IPS DF 4.7 (cell line): ENCODE results near the gene DMRT3.

Source experiments
- DNase-seq: peaks from one replicate; pipeline ENCODE4 v3.0.0-alpha.2; 2013; ENCODE audit warnings: low spot score; ENCODE audit errors: extremely low read depth

The DMRT3 gene, protein sequence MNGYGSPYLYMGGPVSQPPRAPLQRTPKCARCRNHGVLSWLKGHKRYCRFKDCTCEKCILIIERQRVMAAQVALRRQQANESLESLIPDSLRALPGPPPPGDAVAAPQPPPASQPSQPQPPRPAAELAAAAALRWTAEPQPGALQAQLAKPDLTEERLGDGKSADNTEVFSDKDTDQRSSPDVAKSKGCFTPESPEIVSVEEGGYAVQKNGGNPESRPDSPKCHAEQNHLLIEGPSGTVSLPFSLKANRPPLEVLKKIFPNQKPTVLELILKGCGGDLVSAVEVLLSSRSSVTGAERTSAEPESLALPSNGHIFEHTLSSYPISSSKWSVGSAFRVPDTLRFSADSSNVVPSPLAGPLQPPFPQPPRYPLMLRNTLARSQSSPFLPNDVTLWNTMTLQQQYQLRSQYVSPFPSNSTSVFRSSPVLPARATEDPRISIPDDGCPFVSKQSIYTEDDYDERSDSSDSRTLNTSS

DNA sequence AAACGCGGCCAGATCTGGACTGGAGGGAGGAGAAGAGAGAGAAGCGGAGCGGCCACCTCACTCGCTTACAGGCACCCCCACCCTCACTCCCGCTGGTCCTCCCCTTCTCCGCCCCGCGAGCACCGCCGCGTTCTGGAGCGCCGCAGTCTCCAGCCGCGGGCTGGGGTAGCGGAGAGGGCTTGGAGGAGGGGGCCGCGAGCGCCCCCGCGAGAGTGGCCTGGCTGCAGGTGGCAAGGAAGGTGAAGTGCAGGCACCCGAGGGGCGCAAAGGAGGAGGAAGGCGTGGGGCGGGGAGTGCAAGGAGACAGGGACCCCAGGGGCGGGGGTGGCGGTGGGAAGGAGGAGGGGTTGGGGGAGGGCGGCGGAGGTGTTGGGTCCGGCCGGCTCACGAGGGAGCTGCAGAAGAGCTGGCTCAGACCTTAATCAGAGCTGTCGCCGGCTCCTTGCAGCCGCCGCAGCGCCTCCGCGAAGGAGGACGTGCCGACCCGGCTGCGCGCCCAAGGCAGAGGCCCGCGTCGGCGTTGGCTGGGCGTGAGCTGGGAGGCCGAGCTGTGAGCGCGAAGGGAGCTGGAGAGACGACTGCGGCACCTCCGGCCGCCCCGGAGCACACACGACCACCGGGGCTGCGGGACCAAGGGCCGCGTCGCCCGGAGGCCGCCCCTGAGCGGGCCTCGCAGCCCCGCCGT is at the start of gene DMRT3:
Gene DMRT3 (plus strand): TSS at position 398 of the 685 bp plus-strand sequence. CDS start 347 bp downstream, outside the sequence.
- DNase-seq, result no peak

DNA sequence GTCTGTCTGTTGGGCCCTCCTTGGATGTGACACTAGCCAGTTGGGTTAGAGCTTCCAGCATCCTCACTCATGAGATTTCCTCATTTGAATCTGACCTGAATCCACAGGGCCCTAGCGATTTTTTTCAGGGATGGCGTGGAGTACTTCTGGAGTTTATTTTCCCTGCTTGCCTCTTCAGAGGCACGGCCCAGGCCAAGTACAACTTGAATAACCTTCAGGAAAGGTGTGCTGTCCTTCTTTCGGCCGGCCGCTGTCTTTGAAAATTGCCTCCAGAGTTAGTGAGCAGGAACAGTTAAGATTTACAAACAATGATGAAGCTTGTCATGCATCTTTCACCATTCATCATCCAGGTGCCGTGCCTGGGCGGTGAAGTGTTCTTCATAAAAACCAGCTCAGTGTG is 49.5 kb upstream of the DMRT3 start:
- DNase-seq, result no peak

DNA sequence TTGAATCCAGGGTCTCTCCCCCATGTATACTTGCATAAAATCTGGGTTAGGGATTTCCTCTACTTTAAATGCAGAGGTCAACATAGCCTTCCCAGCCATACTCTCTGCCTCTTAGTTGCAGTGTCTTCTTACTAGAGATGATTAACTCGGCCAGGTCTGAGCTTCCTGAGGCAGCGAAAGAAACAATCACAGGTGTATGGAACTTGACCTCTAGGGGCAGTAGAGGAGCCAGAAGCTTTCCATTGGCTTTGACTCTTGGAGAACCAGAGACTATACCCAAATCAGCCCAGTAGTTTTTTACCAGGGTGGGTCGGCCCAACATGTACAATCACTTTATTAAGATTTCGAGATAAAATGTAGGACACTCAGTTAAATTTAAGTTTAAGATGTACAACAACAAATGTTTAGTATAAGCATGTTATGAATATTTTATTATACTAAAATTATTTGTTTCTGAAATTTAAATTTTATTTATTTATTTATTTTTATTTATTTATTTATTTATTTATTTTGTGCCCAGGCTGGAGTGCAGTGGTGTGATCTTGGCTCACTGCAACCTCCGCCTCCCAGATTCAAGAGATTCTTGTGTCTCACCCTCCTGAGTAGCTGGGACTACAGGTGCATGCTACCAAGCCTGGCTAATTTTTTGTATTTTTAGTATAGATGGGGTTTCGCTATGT is 48.0 kb upstream of the DMRT3 start:
- DNase-seq, result no peak

- DNase-seq, result no peak
Observed at GRCh38 chr9:929719-930118, 46.7 kb upstream of the DMRT3 start.

- no peak for DNase-seq
Observed at GRCh38 chr9:933356-933755, 43.1 kb upstream of the DMRT3 start.

DNA sequence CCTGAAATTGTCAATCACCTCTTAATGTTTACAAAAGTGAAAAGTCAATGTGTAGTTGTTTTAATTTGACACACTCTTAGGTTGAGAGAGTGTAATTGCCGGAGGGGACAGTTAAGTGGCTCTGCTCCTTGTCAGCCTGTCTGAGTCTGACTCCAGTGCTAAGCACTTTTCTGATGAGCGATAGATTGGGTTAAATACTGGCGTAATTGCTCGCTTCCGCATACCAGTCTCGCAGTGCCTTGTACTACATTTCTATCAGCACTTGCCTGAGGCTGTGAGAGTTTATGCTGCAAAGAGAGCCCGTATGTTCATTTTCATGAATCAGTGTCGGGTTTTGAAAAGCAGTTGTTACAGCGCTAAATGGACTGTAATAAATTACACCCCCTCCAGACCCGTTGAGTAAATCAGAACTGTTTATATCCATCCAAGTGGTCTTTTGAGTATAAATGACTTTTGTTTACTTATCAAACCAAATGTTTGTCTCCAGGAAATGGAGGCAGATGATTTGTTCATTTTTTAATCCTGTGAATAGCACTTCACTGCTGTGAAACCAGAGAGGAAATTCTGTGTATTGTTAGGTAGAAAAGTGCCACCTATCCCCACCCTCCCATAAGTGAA is 41.0 kb upstream of the DMRT3 start:
- DNase-seq, result no peak

DNA sequence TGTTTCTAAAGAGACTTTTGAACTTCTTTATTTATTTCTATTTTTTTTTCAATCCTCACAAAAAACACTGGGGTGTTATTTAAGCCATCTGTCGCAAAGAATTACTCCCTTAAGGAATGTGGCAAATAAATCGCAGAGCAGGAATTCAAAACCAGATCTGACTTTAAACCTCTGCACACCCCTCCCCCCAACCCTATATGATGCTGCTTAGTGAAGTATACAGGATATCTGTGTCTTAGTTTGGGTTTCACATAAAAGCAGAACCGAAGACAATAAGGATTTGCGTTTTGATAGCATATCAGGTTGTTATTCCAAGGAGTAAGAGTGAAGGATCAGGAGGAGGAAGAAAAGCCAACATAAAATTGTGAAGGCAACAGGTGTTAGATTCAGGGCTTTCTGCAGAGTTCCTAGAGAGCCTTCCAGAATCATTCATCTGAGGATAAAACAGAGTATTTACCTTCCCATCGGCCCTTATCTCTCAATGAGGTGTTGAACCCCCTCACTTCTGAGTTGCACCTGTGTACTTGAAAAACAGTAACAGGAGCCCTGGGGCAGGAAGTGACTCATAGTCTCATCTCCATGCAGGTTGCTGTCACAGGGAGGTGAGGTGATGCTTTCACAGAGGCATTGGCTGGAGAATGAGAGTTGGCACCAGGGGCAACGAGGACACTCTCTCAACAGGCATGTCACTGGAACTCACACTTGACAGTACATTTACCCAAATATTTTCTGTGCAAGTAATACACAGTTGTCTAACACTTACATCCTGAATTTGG is 33.5 kb upstream of the DMRT3 start:
- no peak for DNase-seq

GRCh38 chr9:947985-948384 is 28.5 kb upstream of the DMRT3 start:
- no peak for DNase-seq

DNA sequence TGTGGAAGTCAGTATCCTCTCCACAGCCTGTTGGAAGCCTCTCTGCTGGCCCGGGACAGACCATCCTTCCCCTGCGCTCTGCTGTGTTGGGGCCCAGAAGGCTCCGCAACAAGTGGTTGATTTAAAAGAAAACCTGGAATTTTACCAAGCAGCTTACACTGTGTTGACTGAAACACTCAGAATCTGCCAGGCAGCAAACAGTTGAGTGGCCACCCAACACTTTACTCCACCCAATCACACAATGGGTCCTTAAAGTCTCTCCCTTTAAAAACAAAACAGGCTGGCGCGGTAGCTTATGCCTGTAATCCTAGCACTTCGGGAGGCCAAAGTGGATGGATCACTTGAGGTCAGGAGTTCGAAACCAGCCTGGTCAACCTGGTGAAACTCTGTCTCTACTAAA is 28.0 kb upstream of the DMRT3 start:
- no peak for DNase-seq

DNA sequence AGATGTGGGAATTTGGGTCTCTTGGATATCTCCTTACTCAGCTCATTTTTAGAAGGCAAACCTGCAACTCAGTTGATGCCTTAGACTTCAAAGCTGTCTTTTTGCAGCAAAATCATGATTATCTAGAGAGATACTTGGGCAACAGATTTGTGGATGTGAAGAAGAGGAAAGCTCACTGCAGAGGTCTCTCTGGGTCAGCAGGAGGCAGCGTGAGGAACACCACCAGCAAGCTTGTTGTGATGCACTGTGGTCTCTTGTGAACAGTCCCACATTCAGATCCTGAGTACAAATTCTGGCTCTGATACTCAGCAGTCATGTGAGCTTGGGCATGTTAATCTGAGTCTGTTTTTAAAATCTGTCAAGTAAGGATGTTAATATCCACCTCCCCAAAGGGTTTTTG is 26.3 kb upstream of the DMRT3 start:
- DNase-seq, result no peak

- no peak for DNase-seq
Observed at GRCh38 chr9:952546-952945, 23.9 kb upstream of the DMRT3 start.

GRCh38 chr9:959105-959504 is 17.4 kb upstream of the DMRT3 start:
- DNase-seq, result no peak

DNA sequence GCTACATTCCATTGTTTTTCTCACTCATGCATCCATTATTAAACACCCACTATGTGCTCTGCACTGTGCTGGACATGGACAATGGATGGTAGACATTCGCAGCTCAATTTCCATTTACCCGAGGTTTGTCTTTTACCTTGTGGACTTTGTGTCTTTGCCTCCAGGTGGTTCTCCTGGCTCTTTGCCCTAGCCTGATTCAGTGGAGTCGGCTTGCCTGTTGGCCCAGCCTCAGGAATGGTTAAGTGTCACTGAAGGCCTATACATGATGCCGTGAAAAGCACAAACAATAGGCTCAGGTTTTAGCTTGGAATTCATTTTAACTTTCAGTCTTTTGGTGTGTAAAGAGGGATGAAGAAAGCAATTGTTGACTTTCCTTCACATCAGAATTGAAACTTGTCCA is 16.5 kb upstream of the DMRT3 start:
- DNase-seq, result no peak

DNA sequence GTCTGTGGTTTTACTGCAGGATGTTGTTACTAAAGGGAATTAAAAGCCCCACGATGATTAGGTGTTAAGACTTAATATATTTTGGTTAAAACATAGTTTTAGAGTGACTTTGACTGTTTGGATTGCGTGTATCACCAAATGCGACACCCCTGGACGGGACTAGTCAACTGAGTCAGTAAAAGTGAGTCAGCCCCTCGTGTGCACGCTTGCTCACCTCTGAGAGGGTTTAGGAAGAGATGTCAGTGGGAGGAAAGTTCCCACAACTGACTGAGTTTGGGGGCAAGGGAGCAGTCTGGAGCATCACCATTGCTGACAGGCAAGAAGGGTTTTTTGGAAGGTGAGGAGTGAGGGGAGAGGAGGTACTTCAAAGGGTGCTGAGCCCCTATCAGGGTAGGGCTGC is 14.4 kb upstream of the DMRT3 start:
- DNase-seq, result no peak

- DNase-seq, result no peak
Observed at GRCh38 chr9:965497-965896, 11.0 kb upstream of the DMRT3 start.

GRCh38 chr9:966870-967269 is 9.6 kb upstream of the DMRT3 start:
- no peak for DNase-seq

DNA sequence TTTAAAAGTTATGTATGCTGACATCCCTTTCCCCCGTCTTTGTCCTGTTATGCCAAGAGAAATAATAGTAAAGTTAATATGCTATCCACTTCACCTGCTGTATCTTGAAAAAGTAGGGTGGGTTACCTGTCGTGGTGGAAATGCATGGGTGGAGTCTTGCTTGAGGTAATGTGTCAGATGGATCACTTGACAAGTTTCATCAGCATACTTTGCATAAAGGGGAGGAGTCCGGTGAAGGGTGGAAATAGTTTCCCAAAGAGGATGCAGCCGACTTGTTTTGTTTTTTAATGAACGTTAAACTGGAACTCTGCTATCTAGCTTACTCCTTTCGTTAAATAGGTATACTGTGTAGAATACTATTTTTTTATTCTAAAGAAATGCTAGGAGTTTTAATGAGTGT is 9.0 kb upstream of the DMRT3 start:
- DNase-seq, result no peak

DNA sequence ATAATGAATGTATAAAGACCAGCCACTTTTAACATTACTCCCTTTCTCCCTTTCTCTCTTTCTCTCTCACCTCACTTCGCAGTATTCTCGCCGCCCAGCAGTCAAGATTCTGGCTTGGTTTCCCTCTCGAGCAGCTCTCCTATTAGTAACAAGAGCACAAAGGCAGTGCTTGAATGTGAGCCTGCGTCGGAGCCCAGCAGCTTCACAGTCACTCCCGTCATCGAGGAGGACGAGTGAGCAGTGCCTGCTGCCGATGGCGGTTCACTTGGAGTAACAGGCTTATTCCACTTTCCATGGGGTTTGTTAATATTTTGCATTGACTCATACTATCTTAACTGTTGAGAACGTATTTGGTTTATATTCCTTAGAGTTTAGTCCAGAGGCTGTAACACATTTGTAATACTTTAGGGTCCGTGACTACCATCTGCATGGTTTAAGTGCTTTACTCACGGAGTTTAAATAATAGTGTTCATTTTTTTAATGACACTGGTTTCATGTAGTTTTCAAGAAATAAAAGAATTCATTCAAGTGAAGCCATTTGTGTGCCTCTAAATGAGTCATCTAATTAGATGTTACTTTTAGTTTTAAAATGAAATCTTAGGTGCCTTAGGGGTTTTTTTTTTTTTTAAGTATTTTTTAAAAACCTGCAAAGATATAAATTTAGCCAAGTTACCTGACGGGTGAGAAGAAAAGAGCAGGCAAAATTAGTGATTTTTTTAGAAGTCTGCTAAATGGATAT is 8.4 kb upstream of the DMRT3 start:
- no peak for DNase-seq

DNA sequence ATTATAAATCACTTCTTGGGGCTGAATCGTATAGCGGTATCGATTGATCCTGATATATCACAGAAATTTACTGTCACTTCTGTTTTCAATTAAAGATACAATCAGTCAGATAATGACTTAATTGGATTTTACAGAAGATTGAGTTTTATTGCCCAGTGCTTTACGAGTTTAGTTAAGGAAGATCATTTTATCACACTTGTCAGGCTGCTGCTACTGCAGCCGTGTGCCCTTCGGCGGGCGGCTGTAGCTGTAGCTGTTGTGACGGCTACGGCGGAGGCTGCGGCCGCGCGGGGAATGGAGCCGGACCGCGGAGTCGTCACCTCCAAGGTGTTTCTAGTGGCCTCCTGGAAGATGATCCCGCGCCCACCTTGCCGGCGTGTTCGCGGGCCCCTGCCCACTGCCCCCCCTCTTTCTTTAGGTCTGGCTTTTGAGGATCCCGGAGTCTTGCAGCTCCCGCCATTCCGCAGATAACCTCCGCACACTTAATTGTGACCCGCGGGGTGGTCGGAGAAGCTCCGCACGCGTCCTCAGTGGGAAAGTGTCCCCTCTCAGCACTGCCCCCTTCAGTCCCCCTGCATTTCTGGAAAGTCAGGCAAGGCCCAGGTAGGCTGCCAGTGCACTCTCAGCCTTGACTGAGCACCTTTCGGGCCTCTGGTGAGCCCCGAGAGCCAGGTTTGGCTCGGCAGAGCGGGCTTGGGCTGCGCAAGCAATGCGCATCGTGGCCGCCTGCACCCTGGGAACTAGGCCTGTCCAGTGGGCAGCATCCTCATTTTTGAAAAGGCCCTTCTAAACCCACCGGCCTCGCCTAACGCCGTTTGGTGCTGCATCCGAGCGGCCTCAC is 6.9 kb upstream of the DMRT3 start:
- no peak for DNase-seq
